ENCODE data around the gene CTNNA3. TPM values are rescaled to one million over a fixed set of nuclear protein-coding genes. Genes with fewer than 3 reads are reported as not detected.

CTNNA3 gene
- total RNA-seq, 2 donors from 2014 or later, result 20.3 to 23.8 TPM

DNA sequence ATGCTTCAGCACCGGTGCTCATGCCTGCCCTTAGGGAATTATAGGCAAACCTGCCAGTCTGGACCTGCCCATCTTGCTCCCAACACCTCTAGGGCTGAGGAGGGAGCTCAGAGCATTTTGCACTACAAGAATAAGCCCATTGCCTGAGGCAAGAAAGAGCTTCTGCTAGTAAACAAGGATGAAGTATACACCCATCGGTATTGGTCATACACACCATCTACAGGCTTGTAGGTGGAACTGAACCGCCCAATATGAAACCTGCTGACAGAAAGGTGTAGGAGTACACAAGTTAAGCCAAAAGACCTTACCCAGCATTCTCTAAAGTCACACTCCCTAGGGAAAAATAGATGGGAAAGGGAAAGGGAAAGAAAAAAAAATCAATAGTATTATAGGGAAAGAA is 1727.1 kb downstream of the CTNNA3 start:
- Histone ChIP-seq H3K27me3 (no peaks in the 10 kb centered on the region), H3K4me3 (no peak overlapping the region), H3K27ac (no peak overlapping the region), H3K4me1 (no peaks in the 10 kb centered on the region), H3K9me3 (no peaks in the 10 kb centered on the region), H3K36me3 (no peaks in the 10 kb centered on the region)
- no peak for DNase-seq (ENCODE audit: low spot score)
- TF ChIP-seq, protein P1, sequence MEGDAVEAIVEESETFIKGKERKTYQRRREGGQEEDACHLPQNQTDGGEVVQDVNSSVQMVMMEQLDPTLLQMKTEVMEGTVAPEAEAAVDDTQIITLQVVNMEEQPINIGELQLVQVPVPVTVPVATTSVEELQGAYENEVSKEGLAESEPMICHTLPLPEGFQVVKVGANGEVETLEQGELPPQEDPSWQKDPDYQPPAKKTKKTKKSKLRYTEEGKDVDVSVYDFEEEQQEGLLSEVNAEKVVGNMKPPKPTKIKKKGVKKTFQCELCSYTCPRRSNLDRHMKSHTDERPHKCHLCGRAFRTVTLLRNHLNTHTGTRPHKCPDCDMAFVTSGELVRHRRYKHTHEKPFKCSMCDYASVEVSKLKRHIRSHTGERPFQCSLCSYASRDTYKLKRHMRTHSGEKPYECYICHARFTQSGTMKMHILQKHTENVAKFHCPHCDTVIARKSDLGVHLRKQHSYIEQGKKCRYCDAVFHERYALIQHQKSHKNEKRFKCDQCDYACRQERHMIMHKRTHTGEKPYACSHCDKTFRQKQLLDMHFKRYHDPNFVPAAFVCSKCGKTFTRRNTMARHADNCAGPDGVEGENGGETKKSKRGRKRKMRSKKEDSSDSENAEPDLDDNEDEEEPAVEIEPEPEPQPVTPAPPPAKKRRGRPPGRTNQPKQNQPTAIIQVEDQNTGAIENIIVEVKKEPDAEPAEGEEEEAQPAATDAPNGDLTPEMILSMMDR (IDR thresholded peaks at IDR 0.05), result no peak

DNA sequence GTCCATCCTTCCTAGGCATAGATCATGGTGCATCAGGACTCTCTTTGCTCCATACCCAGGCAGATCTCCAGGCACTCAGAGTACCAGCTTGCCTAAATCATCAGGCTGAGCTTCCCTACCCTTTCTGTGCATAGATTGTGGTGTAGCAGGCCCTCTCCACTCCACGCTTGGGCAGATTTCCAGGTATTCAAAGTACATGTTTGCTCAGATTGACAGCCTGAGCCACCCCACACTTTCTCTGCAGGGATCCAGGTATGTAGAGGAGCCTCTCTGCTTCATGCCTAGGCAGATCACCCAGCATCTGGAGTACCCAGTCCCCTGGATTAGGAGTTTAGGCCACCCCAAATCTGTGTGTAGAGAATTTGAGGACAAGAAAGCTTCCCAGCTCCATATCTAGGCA is 1727.6 kb downstream of the CTNNA3 start:
- no peaks in the 10 kb centered on the region for H3K27me3 ChIP-seq
- H3K4me3 ChIP-seq, result no peak overlapping the region
- TF ChIP-seq, protein P1 (IDR thresholded peaks at IDR 0.05), result no peak
- no peak overlapping the region for H3K27ac ChIP-seq
- no peak for DNase-seq (ENCODE audit: low spot score)
- no peaks in the 10 kb centered on the region for H3K9me3 ChIP-seq
- no peaks in the 10 kb centered on the region for H3K36me3 ChIP-seq
- no peaks in the 10 kb centered on the region for H3K4me1 ChIP-seq

DNA sequence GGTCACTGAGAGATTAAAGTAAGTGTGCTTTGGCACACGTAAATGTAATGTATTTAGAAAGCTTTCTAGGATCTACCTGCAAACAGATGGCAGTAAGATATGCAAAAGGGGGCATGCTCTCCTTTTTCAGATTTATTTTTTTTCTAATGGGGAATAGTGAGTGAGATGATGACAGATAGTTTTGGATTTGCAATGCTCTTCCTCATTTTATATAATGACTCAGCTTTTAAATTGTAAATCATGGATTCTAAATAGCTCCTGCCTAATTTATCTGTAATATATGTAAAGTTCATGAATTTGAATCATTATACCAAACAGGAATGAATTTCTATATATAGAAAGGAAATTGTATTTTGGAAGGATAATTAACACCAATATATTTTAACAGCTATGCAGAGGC is 1731.8 kb downstream of the CTNNA3 start:
- Histone ChIP-seq H3K9me3 (no peaks in the 10 kb centered on the region), H3K36me3 (no peaks in the 10 kb centered on the region), H3K27me3 (no peaks in the 10 kb centered on the region), H3K4me3 (no peak overlapping the region), H3K27ac (no peak overlapping the region), H3K4me1 (no peaks in the 10 kb centered on the region)
- no peak for DNase-seq (ENCODE audit: low spot score)
- TF ChIP-seq, protein P1 (IDR thresholded peaks at IDR 0.05), result no peak

DNA sequence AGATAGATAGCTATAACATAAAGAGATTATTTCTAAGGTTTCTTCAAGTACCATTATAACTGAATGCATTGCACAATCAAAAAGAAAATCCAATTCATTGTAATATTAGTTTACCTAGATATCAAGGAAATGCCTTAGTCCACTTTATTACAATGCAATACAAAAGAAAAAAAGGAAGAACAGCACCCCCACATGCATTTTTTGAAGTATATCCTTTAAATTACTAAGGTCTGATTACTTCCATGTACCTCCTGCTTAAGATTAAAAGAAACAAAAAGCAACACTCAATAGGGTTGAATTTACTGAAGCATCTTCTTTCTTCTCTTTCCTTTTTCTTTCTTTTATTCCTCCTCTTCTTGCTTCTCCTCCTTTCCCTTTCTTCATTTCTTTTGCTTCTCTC is 1743.9 kb downstream of the CTNNA3 start:
- TF ChIP-seq, protein P1 (IDR thresholded peaks at IDR 0.05), result no peak
- H3K9me3 ChIP-seq, result no peaks in the 10 kb centered on the region
- no peak for DNase-seq (ENCODE audit: low spot score)
- no peaks in the 10 kb centered on the region for H3K4me1 ChIP-seq
- H3K36me3 ChIP-seq, result no peaks in the 10 kb centered on the region
- H3K27ac ChIP-seq, result no peak overlapping the region
- H3K4me3 ChIP-seq, result no peak overlapping the region
- no peaks in the 10 kb centered on the region for H3K27me3 ChIP-seq

DNA sequence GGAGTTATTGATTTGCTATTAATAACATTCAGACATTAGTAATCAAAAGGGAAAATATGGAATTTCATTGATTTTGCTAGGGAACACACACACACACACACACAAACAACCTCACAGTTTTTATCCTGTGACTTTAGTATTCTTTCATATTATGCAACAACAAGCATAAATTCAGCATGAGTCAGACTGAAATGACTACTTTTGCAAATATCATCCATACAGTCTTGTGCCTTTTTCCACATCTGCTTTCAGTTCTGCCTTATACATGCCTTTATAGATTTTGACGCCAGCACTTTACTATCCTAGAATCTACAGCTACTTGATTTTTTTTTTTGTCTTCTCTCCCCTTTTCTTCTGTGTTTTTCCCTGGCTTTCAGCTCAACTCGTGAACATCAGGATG is 1745.9 kb downstream of the CTNNA3 start:
- no peaks in the 10 kb centered on the region for H3K27me3 ChIP-seq

DNA sequence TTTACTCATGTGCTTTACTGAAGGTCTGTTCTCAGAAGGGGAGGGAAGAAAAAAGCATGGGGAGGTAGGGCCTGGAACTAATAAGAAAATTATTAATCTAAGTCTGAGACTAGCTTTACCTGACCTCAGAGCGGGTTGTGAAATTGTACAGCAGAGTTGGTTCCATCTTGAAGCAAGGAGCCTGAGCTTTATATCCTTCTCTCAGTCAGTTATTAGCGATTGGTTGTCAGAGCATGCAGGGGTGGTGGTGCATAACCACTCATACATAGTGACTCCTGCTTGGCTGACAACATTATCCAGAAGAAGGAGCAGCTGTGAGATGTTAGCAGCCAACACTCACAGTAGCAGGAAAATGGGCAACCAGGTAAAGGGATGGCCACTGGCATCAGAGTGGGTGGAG is 1746.5 kb downstream of the CTNNA3 start:
- no peak overlapping the region for H3K27ac ChIP-seq
- no peak overlapping the region for H3K4me3 ChIP-seq
- no peaks in the 10 kb centered on the region for H3K36me3 ChIP-seq
- DNase-seq (ENCODE audit: low spot score), result no peak
- H3K27me3 ChIP-seq, result no peaks in the 10 kb centered on the region
- TF ChIP-seq, protein P1 (IDR thresholded peaks at IDR 0.05), result no peak
- H3K9me3 ChIP-seq, result no peaks in the 10 kb centered on the region
- no peaks in the 10 kb centered on the region for H3K4me1 ChIP-seq

More for the DNA sequence above, 1745.9 kb downstream of the CTNNA3 start:
- TF ChIP-seq, protein P1 (IDR thresholded peaks at IDR 0.05), result no peak
- no peaks in the 10 kb centered on the region for H3K9me3 ChIP-seq
- no peak overlapping the region for H3K4me3 ChIP-seq
- DNase-seq (ENCODE audit: low spot score), result no peak
- H3K36me3 ChIP-seq, result no peaks in the 10 kb centered on the region
- H3K27ac ChIP-seq, result no peak overlapping the region
- no peaks in the 10 kb centered on the region for H3K4me1 ChIP-seq

Measured in right atrium auricular region (tissue), 2 donors.